PC-3 (cell line): Measurements from ENCODE around the gene PRDX3.

Experiments
- CTCF ChIP-seq: fragments of 300-600 bp; sonication (generic); conservative IDR thresholded peaks from 2 replicates; pipeline ENCODE4 v1.5.1; 2017; ENCODE audit warnings: antibody characterized with exemption, low read depth, mild to moderate bottlenecking, low read length
- EZH2 ChIP-seq: fragments of 300-600 bp; sonication (generic); IDR thresholded peaks from one replicate; pipeline ENCODE4 v1.6.1; 2017; ENCODE audit warnings: antibody characterized with exemption, mild to moderate bottlenecking, low read length; ENCODE audit not compliant: unreplicated experiment
- EZH2phosphoT487 ChIP-seq: fragments of 300-600 bp; sonication (generic); IDR thresholded peaks from 2 replicates; pipeline ENCODE4 v1.6.1; 2018; ENCODE audit warnings: mild to moderate bottlenecking, antibody characterized with exemption, low read length, borderline replicate concordance

GRCh38 chr10:119199231-119199992, 20.8 kb upstream of the PRDX3 start:
- peak; percentile 76 for TF ChIP-seq CTCF
- TF ChIP-seq EZH2: no peak
- TF ChIP-seq EZH2phosphoT487: no peak
